Measurements from ENCODE around the gene KCTD19.

The KCTD19 gene

GRCh38 chr16:67317853-67318252 is 8.7 kb downstream of the KCTD19 start:
- no peak for DNase-seq (ENCODE audit: low spot score)

- DNase-seq (ENCODE audit: low spot score), result no peak
These were observed 13.8 kb downstream of the KCTD19 start for GRCh38 chr16:67312719-67313118.

DNA sequence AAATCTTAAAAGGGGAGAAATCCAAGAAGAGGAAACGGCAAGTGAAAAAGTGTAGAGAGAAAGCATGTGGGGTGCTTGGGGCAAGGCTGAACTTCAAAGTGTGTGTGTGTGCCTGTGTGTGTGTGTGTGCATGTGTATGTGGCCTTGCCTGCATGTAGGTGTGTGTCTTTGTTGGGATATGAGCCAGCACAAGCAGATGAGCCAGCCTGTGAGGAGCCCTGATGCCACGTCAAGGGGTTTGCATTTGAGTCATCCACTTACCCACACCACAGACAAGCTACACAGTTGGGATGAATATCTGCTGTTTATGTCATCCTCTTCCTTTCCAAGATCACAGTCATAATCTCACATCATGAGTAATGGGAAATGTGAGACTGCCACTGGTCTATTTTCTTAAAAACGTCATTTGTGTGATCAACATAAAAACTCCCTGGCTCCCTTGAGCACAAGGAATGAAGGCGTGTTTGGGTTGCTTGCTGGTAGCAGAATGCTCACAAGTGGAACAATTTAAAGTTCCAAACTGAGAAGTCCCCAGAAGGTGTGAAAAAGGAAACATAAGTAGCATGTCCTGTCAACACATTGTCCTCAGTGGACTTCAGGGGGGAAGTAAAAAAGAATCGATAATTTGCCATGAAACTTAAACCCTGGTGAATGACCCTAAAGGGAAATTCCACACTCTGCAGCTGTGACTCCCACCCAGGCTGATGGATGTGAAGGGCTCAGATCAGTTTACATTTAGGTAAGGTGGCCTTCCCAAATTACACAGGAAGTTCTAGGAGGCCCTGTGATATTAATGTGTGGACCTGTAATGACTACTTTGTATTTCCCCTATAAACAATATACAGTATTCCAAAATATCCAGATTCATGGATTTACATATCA is 14.7 kb downstream of the KCTD19 start:
- DNase-seq (ENCODE audit: low spot score), result no peak

- DNase-seq (ENCODE audit: low spot score), result no peak
These were observed 16.0 kb downstream of the KCTD19 start for GRCh38 chr16:67310561-67310960.

DNA sequence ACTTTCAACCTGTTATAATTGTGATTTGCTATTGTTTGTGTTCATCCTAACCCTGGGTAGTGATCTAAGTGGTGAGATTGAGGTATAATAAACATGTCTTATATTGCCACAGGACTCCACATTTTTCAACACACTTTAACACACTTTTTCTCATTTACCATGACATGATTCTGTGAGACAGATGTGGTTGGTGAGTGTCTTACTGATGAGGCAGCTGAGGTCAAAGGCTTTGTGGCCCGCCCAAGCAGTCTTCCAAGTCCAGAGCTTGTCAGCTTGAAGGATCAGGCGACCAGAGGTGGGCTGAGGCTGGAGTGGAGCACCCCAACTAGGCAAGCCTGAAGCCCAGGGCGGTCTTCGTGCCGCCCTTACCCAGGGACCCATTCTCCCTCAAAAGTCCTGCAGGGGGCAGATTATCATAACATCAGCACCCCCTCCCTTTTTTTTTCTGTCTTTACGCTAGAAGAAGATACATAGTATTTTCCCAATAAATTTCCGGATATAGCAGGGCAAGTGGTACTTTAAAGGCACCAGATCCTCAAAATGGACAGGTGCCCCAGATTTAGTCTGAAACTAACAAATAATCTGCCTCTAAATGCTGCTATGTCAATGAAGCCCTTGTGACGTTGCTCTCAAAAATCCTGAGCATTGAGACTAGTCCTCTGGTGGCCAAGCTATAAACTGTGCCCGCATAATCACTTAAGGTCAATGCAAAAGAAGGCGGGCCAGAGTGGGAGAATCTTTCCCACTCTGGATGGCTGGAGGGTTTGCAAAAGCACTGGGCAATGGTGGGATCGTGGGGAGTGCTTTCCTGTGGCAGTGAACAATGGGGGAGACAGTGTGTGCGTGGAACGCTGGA is 21.1 kb downstream of the KCTD19 start:
- DNase-seq (ENCODE audit: low spot score), result no peak

DNA sequence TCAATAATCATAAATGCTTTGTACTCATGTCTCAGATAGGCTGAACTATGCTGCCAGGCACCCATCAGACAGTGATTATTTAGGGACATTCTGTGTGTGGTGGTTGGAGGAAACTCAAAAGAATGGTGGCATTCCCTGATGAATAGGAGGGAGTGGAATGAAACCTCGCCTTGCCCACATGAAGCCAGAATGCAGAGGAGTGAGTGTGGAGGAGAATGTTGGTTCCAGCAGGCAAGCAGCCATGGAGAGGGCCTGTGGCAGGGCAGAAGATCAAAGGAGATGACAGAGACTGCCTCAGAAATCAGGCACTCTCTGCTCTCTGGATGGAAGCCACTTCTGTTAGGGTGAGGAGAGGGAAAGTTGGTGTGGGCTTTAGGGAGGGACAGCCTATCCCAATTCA is 22.5 kb downstream of the KCTD19 start:
- DNase-seq (ENCODE audit: low spot score), result no peak

- no peak for DNase-seq (ENCODE audit: low spot score)
These were observed 23.6 kb downstream of the KCTD19 start for GRCh38 chr16:67302970-67303369.

GRCh38 chr16:67302076-67302475 is 24.5 kb downstream of the KCTD19 start:
- DNase-seq (ENCODE audit: low spot score), result no peak

- no peak for DNase-seq (ENCODE audit: low spot score)
These were observed 25.3 kb downstream of the KCTD19 start for GRCh38 chr16:67301080-67301782.

DNA sequence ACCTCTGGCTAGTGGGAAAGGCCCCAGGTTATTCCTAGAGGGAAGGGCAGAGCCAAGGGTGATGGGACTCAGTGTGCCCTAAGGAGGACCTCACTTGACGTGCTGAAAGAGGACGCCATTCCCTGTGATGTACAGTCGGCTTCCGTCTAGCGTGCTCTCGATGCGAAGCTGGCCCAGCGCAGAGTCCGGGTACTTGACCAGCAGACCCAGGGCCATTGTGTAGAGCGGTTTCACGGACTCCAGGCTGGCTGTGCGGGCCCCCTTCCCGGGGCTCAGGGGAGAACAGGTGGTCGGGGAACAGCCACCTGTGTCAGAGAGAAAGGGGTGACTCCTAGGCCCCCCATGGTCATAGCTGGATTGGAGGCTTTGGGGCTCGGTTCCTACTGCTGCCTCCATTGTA is 27.3 kb downstream of the KCTD19 start:
- DNase-seq (ENCODE audit: low spot score), result no peak

DNA sequence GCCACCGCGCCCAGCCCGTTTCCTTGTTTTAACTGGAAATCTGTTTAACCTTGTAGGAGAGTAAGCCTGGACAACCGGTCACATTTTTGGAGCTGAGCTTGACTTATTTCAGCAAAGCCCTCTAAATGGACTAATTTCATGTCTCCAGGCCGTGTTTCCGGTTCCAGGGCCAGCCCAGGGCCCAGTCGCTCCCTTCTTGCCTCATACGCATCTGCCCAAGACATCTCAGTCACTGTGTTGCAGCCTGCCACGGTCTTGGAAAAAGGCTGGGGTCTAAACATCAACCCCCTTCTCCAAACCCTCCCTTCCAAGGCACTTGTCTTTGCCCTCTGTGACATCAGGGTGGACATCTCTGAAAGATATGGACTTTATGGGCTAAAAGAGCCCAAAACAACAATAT is 28.3 kb downstream of the KCTD19 start:
- no peak for DNase-seq (ENCODE audit: low spot score)

DNA sequence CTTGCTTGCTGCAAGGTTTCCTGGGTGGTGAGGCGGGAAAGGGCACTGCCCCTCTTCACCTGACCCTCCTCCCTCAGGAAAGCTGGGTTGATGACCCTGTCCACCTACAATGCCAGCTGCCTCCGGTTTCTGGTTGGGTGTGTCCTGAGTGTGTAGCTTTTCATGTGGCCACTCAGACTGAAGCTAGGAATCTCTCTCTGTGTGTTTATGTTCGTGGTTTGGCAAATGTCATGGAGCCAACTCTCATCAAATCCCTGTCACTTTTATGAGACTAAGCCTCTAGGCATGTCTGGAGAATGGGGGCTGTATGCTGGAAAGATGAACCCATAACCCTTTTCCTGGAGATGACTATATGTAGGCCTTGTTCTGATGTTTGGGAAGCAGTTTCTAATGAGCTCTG is 30.1 kb downstream of the KCTD19 start:
- DNase-seq (ENCODE audit: low spot score), result no peak

GRCh38 chr16:67294938-67295361 is 31.6 kb downstream of the KCTD19 start:
- peak; percentile 82 for DNase-seq (ENCODE audit: low spot score)

- no peak for DNase-seq (ENCODE audit: low spot score)
These were observed 32.3 kb downstream of the KCTD19 start for GRCh38 chr16:67294171-67294757.

DNA sequence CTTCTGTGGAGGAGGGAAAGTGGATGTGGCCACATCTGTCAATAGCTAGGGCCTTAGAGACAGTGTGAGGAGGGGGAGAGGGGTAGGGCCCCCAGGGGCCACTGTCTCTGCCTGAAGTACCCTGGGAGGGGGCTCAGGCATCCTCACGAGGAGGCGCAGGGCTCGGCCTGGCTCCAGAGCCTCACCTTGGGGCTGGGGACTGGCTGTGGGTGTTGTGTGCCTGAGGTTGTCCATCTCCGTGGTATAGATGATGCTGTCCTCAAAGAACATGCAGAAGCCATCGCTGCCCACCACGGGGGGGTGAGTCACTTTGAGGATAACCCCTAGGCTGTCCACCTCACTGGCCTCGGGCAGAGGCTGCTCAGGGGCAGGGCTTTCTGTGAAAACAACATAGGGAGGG is 35.1 kb downstream of the KCTD19 start:
- DNase-seq (ENCODE audit: low spot score), result no peak

DNA sequence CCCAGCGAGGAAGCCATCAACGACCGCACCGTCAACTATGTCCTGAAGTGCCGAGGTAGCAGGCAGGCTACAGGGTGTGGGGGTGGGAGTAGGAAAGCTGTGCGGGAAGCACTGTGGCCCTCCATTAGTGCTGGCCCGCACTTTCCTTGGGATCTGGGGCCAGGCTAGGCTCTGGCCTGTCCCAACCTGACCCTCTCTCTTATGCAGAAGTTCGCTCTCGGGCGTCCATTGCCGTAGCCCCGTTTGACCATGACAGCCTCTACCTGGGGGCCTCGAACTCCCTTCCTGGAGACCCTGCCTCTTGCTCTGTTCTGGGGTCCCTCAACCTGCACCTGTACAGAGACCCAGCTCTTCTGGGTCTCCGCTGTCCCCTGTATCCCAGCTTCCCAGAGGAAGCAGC is 38.6 kb downstream of the KCTD19 start:
- DNase-seq (ENCODE audit: low spot score), result no peak

- DNase-seq (ENCODE audit: low spot score), result no peak
These were observed 39.9 kb downstream of the KCTD19 start for GRCh38 chr16:67286441-67287235.

DNA sequence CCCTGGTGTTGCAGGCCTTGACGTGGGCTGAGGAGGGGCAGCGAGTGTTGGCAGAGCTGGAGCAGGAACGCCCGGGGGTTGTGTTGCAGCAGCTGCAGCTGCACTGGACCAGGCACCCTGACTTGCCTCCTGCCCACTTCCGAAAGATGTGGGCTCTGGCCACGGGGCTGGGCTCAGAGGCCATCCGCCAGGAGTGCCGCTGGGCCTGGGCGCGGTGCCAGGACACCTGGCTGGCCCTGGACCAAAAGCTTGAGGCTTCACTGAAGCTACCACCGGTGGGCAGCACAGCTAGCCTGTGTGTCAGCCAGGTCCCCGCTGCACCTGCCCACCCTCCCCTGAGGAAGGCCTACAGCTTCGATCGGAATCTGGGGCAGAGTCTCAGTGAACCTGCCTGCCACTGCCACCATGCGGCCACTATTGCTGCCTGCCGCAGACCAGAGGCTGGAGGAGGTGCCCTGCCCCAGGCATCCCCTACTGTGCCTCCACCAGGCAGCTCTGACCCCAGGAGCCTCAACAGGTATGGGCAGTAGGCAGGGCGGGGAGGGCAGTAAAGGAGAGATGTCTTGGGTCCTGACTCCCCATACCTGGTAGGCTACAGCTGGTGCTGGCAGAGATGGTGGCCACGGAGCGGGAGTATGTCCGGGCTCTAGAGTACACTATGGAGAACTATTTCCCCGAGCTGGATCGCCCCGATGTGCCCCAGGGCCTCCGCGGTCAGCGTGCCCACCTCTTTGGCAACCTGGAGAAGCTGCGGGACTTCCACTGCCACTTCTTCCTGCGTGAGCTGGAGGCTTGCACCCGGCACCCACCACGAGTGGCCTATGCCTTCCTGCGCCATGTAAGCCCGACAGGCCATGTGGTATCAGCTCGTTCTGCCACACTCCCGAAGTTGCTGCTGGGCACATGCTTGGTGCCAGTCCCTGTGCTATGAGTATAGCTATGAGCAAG is 41.6 kb downstream of the KCTD19 start:
- peak; percentile 94 for DNase-seq (ENCODE audit: low spot score)

GRCh38 chr16:67283826-67284555 is 42.5 kb downstream of the KCTD19 start:
- no peak for DNase-seq (ENCODE audit: low spot score)
